ENCODE results near the gene FZD8.

The FZD8 gene

GRCh38 chr10:35600193-35600592 is 41.9 kb downstream of the FZD8 start:
- DNase-seq: no peak

DNA sequence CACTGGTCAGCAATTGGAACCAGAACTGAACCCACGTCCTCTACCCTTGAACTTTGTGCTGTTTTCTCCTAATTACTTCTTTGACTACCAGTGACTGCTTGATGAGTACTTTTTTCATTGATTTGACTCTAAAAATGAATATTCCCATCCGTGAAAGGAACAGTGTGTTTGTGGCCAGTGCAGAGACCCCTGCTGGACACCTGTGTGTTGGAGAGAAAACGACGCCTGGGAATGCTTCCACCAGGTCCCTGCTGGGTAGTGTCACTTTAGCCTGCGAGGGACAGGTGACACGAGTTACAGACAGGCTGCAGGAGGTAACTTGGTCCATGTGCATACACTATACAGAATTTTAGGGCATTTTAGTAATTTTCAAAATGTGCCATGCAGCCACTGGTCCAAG is 43.7 kb downstream of the FZD8 start:
- DNase-seq: no peak

DNA sequence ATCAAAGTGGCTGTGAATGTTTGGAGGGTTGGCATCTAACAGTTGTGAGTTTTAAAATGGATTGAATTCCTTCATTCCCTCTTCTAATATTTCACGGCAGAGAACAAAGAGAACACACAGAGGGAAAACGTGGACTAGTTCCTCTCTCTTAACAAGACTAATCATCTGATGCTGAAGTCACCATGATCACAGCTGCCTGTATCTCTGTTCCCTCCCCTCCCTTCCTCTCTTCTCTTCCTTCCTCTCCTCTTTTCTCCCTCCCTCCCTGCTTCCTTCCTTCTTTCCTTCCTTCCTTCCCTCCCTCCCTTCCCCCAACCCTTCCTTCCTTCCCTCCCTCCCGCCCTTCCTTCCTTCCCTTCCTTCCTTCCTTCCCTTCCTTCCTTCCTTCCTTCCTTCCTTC is 47.0 kb downstream of the FZD8 start:
- DNase-seq: no peak

GRCh38 chr10:35594115-35595079 is 47.7 kb downstream of the FZD8 start:
- no peak for DNase-seq

DNA sequence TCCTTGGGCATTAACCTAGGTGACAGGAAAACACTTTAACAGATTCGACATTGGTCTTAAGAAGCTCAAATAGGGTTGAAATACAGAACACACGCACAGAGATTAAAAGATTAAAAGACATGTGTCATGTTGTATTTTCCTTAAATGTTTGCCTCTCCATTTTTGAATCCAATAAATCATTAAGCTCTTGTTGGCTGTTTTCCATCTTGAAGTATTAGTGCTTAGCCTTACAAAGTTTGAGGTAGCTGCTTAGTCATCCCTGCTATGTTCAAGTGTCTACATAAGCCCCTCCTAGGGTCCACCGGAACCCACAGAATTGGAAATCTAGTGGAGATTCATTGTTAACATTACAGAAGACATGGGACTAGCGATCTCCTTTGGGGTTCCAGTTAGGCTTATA is 49.7 kb downstream of the FZD8 start:
- DNase-seq: no peak

- no peak for DNase-seq
These were observed 53.3 kb downstream of the FZD8 start for GRCh38 chr10:35588836-35589235.
